PC-9 (cell line): ENCODE data around the gene ADGRG7. TPM values are rescaled to one million over a fixed set of nuclear protein-coding genes. Genes with fewer than 3 reads are reported as not detected.

Experiments used
- BruUV-seq: library from RNA; stranded (reverse); fragments of 400-500 nt; replicated peaks from 2 replicates; lab custom pipeline; 2021; lab: Mats Ljungman, UMichigan
- CTCF ChIA-PET: fragments of 300-600 bp; sonication (Branson Sonifier 250); formaldehyde crosslinking; loops from one replicate; lab custom pipeline; 2022; ENCODE audit warnings: antibody characterized with exemption; lab: Charles Lee
- POLR2A ChIA-PET: fragments of 300-600 bp; sonication (Branson Sonifier 250); formaldehyde crosslinking; loops from one replicate; lab custom pipeline; 2022; ENCODE audit warnings: antibody characterized with exemption; ENCODE audit not compliant: unreplicated experiment; lab: Charles Lee
- DNase-seq, 2 experiments: peaks; one replicate each; pipeline versions ENCODE4 v3.0.0 to v3.0.0-alpha.2; 2015 to 2022; ENCODE audit warnings: mixed read lengths in 1 of 2
- H2AFZ ChIP-seq: fragments of 200-600 bp; sonication (generic); 2 replicates; pipeline ENCODE4 v1.8.1; 2017; ENCODE audit warnings: antibody characterized with exemption
- H3F3A ChIP-seq: fragments of 200-600 bp; sonication (generic); 2 replicates; pipeline ENCODE4 v1.8.1; 2017; ENCODE audit warnings: antibody characterized with exemption, mild to moderate bottlenecking, low read depth; ENCODE audit not compliant: insufficient read depth
- H3K27ac ChIP-seq: fragments of 200-600 bp; sonication (generic); 2 replicates; pipeline ENCODE4 v1.6.1; 2016; ENCODE audit warnings: mixed run types
- H3K27me3 ChIP-seq: fragments of 200-600 bp; sonication (generic); 2 replicates; pipeline ENCODE4 v1.6.1; 2016; ENCODE audit warnings: low read depth, mixed run types; ENCODE audit not compliant: insufficient read depth
- H3K36me3 ChIP-seq: fragments of 200-600 bp; sonication (generic); 2 replicates; pipeline ENCODE4 v1.6.1; 2016; ENCODE audit warnings: low read depth, mixed run types
- H3K4me1 ChIP-seq: fragments of 200-600 bp; sonication (generic); replicated peaks from 2 replicates; pipeline ENCODE4 v1.6.1; 2016; ENCODE audit warnings: mixed run types; ENCODE audit not compliant: insufficient read depth
- H3K4me2 ChIP-seq: fragments of 200-600 bp; sonication (generic); 2 replicates; pipeline ENCODE4 v1.6.1; 2017; ENCODE audit warnings: mixed run types
- H3K4me3 ChIP-seq: fragments of 200-600 bp; sonication (generic); 2 replicates; pipeline ENCODE4 v1.6.1; 2016; ENCODE audit warnings: mixed run types
- H3K79me2 ChIP-seq: fragments of 200-600 bp; sonication (generic); 2 replicates; pipeline ENCODE4 v1.6.1; 2017; ENCODE audit warnings: low read depth, mixed run types
- H3K9me2 ChIP-seq: fragments of 200-600 bp; sonication (generic); 2 replicates; pipeline ENCODE4 v1.8.1; 2017; ENCODE audit warnings: mild to moderate bottlenecking; ENCODE audit not compliant: insufficient read depth
- H3K9me3 ChIP-seq: fragments of 200-600 bp; sonication (generic); 2 replicates; pipeline ENCODE4 v1.8.1; 2016; ENCODE audit warnings: low read depth; ENCODE audit not compliant: insufficient read depth
- H4K20me1 ChIP-seq: fragments of 200-600 bp; sonication (generic); 2 replicates; pipeline ENCODE4 v1.8.1; 2017; ENCODE audit not compliant: insufficient read depth
- CTCF ChIP-seq: fragments of 200-600 bp; sonication (generic); conservative IDR thresholded peaks from 2 replicates; pipeline ENCODE4 v1.6.1; 2017; ENCODE audit warnings: mixed run types, antibody characterized with exemption, mild to moderate bottlenecking, moderate library complexity
- EZH2 ChIP-seq: fragments of 200-600 bp; sonication (generic); IDR thresholded peaks from 2 replicates; pipeline ENCODE4 v1.8.0; 2017; ENCODE audit warnings: antibody characterized with exemption, low read depth
- intact Hi-C: fragments of 100-400 bp; cut with micrococcal nuclease; formaldehyde crosslinking; loops from one replicate; pipeline ENCODE4 v1.10.0; 2022; ENCODE audit not compliant: unreplicated experiment
- total RNA-seq: library from RNA; stranded (reverse); gene quantifications from 2 replicates; pipeline ENCODE4 v1.2.3, GENCODE V29; 2021

Gene ADGRG7
- total RNA-seq, 1 experiment from 2014 or later = not detected

GRCh38 chr3:100693225-100693624, 83.8 kb downstream of the ADGRG7 start:
- intact Hi-C loops = no loop called here
- TF ChIP-seq CTCF (no peak), EZH2 (no peak)
- no peak for DNase-seq
- 0 out of 2 replicates have a peak, but pooled peaks cover 4% of the 10 kb centered on the region for H3K9me2 ChIP-seq
- ChIA-PET POLR2A (no interaction called here), CTCF (no interaction called here)
- 0 out of 2 replicates have a peak, but pooled peaks cover 5% of the 10 kb centered on the region for H3K4me1 ChIP-seq
- no TSS peak for BruUV-seq
- H3K4me3 ChIP-seq = no peak overlapping the region
- no peaks in the 10 kb centered on the region for H3K36me3 ChIP-seq
- no peaks in the 10 kb centered on the region for H3K79me2 ChIP-seq
- H4K20me1 ChIP-seq = no peaks in the 10 kb centered on the region
- no peaks in the 10 kb centered on the region for H3K9me3 ChIP-seq
- no peak overlapping the region for H3K4me2 ChIP-seq
- no peak overlapping the region for H2AFZ ChIP-seq
- H3K27ac ChIP-seq = no peak overlapping the region
- 0 out of 2 replicates have a peak, but pooled peaks cover 4% of the 10 kb centered on the region for H3K27me3 ChIP-seq
- no peaks in the 10 kb centered on the region for H3F3A ChIP-seq

- Histone ChIP-seq H3K9me2 (0 out of 2 replicates have a peak, but pooled peaks cover 4% of the 10 kb centered on the region), H3F3A (no peaks in the 10 kb centered on the region), H3K4me2 (no peak overlapping the region), H3K27ac (no peak overlapping the region), H3K4me3 (no peak overlapping the region), H4K20me1 (no peaks in the 10 kb centered on the region), H3K27me3 (no peaks in the 10 kb centered on the region), H2AFZ (no peak overlapping the region), H3K79me2 (no peaks in the 10 kb centered on the region), H3K36me3 (no peaks in the 10 kb centered on the region), H3K9me3 (no peaks in the 10 kb centered on the region), H3K4me1 (0 out of 2 replicates have a peak, but pooled peaks cover 5% of the 10 kb centered on the region)
- ChIA-PET POLR2A (no interaction called here), CTCF (no interaction called here)
- BruUV-seq = no TSS peak
- DNase-seq = peak in 1 of 2 experiments; percentile 23
- intact Hi-C loops = no loop called here
- TF ChIP-seq CTCF = no peak
- TF ChIP-seq EZH2 = no peak
Measured at GRCh38 chr3:100695696-100696095, 86.3 kb downstream of the ADGRG7 start.

GRCh38 chr3:100696161-100696560, 86.8 kb downstream of the ADGRG7 start:
- no TSS peak for BruUV-seq
- H3K79me2 ChIP-seq = no peaks in the 10 kb centered on the region
- H3K27me3 ChIP-seq = no peaks in the 10 kb centered on the region
- intact Hi-C loops = no loop called here
- no peaks in the 10 kb centered on the region for H3K9me3 ChIP-seq
- no peaks in the 10 kb centered on the region for H4K20me1 ChIP-seq
- no peaks in the 10 kb centered on the region for H3K36me3 ChIP-seq
- DNase-seq = peak in 1 of 2 experiments; percentile 36
- CTCF ChIA-PET = no interaction called here
- H3K27ac ChIP-seq = no peak overlapping the region
- H3K4me3 ChIP-seq = no peak overlapping the region
- no peak overlapping the region for H3K4me2 ChIP-seq
- H2AFZ ChIP-seq = no peak overlapping the region
- 0 out of 2 replicates have a peak, but pooled peaks cover 4% of the 10 kb centered on the region for H3K9me2 ChIP-seq
- TF ChIP-seq EZH2 (no peak), CTCF (no peak)
- POLR2A ChIA-PET = no interaction called here
- H3F3A ChIP-seq = no peaks in the 10 kb centered on the region
- 0 out of 2 replicates have a peak, but pooled peaks cover 5% of the 10 kb centered on the region for H3K4me1 ChIP-seq
